GM21717 (cell line): ENCODE results near the gene LYL1.

Experiments used
- ATAC-seq: cut with Tn5 transposase; IDR thresholded peaks from one replicate; pipeline ENCODE4 v1.9.1; 2021; ENCODE audit warnings: mild to moderate bottlenecking, moderate library complexity; ENCODE audit not compliant: unreplicated experiment

Gene LYL1

GRCh38 chr19:13093407-13094105 lies 9.1 kb downstream of the LYL1 start:
- ATAC-seq: no peak

- no peak for ATAC-seq
Observed at GRCh38 chr19:13092606-13093235, 9.9 kb downstream of the LYL1 start.

- no peak for ATAC-seq
Observed at GRCh38 chr19:13092158-13092543, 10.5 kb downstream of the LYL1 start.

- ATAC-seq: no peak
Observed at GRCh38 chr19:13091400-13092157, 11.1 kb downstream of the LYL1 start.

- no peak for ATAC-seq
Observed at GRCh38 chr19:13090511-13091231, 12.0 kb downstream of the LYL1 start.

GRCh38 chr19:13089857-13090507 lies 12.7 kb downstream of the LYL1 start:
- ATAC-seq: no peak

GRCh38 chr19:13089139-13089856 lies 13.4 kb downstream of the LYL1 start:
- no peak for ATAC-seq

- ATAC-seq: no peak
Observed at GRCh38 chr19:13087795-13088537, 14.7 kb downstream of the LYL1 start.

- ATAC-seq: no peak
Observed at GRCh38 chr19:13087295-13087694, 15.4 kb downstream of the LYL1 start.

GRCh38 chr19:13086341-13086740 lies 16.3 kb downstream of the LYL1 start:
- no peak for ATAC-seq

- ATAC-seq: no peak
Observed at GRCh38 chr19:13085666-13086065, 17.0 kb downstream of the LYL1 start.

GRCh38 chr19:13083627-13084026 lies 19.0 kb downstream of the LYL1 start:
- no peak for ATAC-seq

GRCh38 chr19:13083008-13083404 lies 19.7 kb downstream of the LYL1 start:
- no peak for ATAC-seq

GRCh38 chr19:13082192-13083007 lies 20.3 kb downstream of the LYL1 start:
- no peak for ATAC-seq

- ATAC-seq: no peak
Observed at GRCh38 chr19:13079542-13079986, 23.1 kb downstream of the LYL1 start.

GRCh38 chr19:13078897-13079541 lies 23.6 kb downstream of the LYL1 start:
- ATAC-seq: no peak

- ATAC-seq: no peak
Observed at GRCh38 chr19:13078381-13078780, 24.3 kb downstream of the LYL1 start.

GRCh38 chr19:13077240-13077639 lies 25.4 kb downstream of the LYL1 start:
- no peak for ATAC-seq
